ENCODE data around the gene TSN.
"Not testable (repeated sequence)": the region's sequence is repeated elsewhere in the genome, so short reads cannot be mapped to it uniquely, and the experiment has no call there.

DNA sequence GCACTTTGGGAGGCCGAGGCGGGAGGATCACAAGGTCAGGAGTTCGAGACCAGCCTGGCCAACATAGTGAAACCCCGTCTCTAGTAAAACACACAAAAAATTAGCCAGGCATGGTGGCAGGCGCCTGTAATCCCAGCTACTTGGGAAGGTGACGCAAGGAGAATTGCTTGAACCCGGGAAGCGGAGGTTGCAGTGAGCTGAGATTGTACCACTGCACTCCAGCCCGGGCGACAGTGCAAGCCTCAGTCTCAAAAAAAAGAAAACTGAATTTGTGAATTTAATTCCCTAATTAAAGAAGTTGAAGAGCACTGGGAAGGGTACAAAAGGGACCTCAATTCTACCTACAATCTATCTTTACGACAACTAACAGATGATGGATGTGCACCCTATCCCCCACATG, 20.9 kb upstream of the TSN start:
- TF ChIP-seq, protein P1, sequence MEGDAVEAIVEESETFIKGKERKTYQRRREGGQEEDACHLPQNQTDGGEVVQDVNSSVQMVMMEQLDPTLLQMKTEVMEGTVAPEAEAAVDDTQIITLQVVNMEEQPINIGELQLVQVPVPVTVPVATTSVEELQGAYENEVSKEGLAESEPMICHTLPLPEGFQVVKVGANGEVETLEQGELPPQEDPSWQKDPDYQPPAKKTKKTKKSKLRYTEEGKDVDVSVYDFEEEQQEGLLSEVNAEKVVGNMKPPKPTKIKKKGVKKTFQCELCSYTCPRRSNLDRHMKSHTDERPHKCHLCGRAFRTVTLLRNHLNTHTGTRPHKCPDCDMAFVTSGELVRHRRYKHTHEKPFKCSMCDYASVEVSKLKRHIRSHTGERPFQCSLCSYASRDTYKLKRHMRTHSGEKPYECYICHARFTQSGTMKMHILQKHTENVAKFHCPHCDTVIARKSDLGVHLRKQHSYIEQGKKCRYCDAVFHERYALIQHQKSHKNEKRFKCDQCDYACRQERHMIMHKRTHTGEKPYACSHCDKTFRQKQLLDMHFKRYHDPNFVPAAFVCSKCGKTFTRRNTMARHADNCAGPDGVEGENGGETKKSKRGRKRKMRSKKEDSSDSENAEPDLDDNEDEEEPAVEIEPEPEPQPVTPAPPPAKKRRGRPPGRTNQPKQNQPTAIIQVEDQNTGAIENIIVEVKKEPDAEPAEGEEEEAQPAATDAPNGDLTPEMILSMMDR (conservative IDR thresholded peaks at IDR 0.05): not testable (repeated sequence)
- TF ChIP-seq EZH2 (IDR thresholded peaks at IDR 0.05; ENCODE audit: low read depth): not testable (repeated sequence)

Data from PC-9 (cell line).